RWPE2 (cell line): ENCODE results near the gene MAGI1.

Experiments used
- ATAC-seq: fragments of 200-7000 bp; cut with Tn5 transposase; 3 replicates; pipeline ENCODE4 v1.9.1; 2021; ENCODE audit warnings: low read depth
- DNase-seq: peaks from one replicate; pipeline ENCODE4 v3.0.0-alpha.2; 2020; ENCODE audit warnings: low spot score
- H3K27ac ChIP-seq: fragments of 450-650 bp; 2 replicates; pipeline ENCODE4 v1.5.1; 2017; ENCODE audit warnings: mild to moderate bottlenecking; ENCODE audit not compliant: poor library complexity, severe bottlenecking
- H3K27me3 ChIP-seq: fragments of 250-450 bp; sonication (Bioruptor Pico); 2 replicates; pipeline ENCODE4 v1.5.1; 2021; ENCODE audit warnings: mild to moderate bottlenecking, moderate library complexity; ENCODE audit not compliant: insufficient read depth, poor library complexity, severe bottlenecking
- H3K36me3 ChIP-seq: fragments of 250-450 bp; sonication (Bioruptor Pico); 2 replicates; pipeline ENCODE4 v1.5.1; 2020; ENCODE audit warnings: low read depth, mild to moderate bottlenecking, moderate library complexity
- H3K4me1 ChIP-seq: fragments of 250-450 bp; sonication (Bioruptor Pico); 2 replicates; pipeline ENCODE4 v1.5.1; 2021; ENCODE audit warnings: mild to moderate bottlenecking, moderate library complexity; ENCODE audit not compliant: insufficient read depth, poor library complexity, severe bottlenecking
- H3K4me3 ChIP-seq: fragments of 250-450 bp; sonication (Bioruptor Pico); 2 replicates; pipeline ENCODE4 v1.5.1; 2021; ENCODE audit warnings: mild to moderate bottlenecking, moderate library complexity; ENCODE audit not compliant: severe bottlenecking
- H3K9me3 ChIP-seq: fragments of 250-450 bp; sonication (Bioruptor Pico); 2 replicates; pipeline ENCODE4 v1.5.1; 2021; ENCODE audit warnings: mild to moderate bottlenecking, moderate library complexity; ENCODE audit not compliant: severe bottlenecking
- TF ChIP-seq, protein P1 (sequence below): fragments of 450-650 bp; IDR thresholded peaks from one replicate; pipeline ENCODE4 v1.5.1; 2017; ENCODE audit warnings: mild to moderate bottlenecking, moderate library complexity; ENCODE audit not compliant: poor library complexity, severe bottlenecking

Gene MAGI1

GRCh38 chr3:65963787-65964677, 74.7 kb downstream of the MAGI1 start:
- Histone ChIP-seq H3K4me1 (peaks cover 19% of the 10 kb centered on the region), H3K9me3 (no peaks in the 10 kb centered on the region), H3K36me3 (no peaks in the 10 kb centered on the region), H3K27ac (peak overlapping the region; percentile 92), H3K4me3 (no peak overlapping the region), H3K27me3 (no peaks in the 10 kb centered on the region)
- TF ChIP-seq, protein P1, sequence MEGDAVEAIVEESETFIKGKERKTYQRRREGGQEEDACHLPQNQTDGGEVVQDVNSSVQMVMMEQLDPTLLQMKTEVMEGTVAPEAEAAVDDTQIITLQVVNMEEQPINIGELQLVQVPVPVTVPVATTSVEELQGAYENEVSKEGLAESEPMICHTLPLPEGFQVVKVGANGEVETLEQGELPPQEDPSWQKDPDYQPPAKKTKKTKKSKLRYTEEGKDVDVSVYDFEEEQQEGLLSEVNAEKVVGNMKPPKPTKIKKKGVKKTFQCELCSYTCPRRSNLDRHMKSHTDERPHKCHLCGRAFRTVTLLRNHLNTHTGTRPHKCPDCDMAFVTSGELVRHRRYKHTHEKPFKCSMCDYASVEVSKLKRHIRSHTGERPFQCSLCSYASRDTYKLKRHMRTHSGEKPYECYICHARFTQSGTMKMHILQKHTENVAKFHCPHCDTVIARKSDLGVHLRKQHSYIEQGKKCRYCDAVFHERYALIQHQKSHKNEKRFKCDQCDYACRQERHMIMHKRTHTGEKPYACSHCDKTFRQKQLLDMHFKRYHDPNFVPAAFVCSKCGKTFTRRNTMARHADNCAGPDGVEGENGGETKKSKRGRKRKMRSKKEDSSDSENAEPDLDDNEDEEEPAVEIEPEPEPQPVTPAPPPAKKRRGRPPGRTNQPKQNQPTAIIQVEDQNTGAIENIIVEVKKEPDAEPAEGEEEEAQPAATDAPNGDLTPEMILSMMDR, result no peak
- ATAC-seq (peak; percentile 94), DNase-seq (no peak)

- Histone ChIP-seq H3K9me3 (no peaks in the 10 kb centered on the region), H3K36me3 (no peaks in the 10 kb centered on the region), H3K27ac (no peak overlapping the region), H3K4me3 (no peak overlapping the region), H3K27me3 (no peaks in the 10 kb centered on the region), H3K4me1 (peaks cover 19% of the 10 kb centered on the region)
- no peak for DNase-seq
- TF ChIP-seq, protein P1, result no peak
- no peak for ATAC-seq
Observed at GRCh38 chr3:65961733-65962132, 77.0 kb downstream of the MAGI1 start.

- TF ChIP-seq, protein P1, result no peak
- DNase-seq, result no peak
Observed at GRCh38 chr3:65961128-65961527, 77.6 kb downstream of the MAGI1 start.

DNA sequence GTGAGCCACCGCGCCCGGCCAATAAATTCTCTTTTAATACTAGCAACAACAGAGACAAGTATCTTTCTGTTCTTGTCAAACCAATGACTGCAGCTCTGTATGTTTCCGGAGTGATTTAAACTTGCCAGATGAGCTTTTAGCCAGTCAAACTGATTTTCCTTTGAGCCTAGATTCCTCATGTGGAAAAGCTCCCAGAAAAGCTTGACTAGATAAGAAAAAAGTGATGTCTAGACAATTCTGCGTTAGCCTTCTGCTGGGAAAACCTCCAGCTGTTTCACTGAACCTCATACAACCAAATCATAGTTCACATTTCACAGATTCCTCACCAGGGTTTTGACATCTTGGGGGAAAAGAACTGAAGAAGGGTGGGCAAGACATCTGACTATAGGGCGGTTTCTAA, 78.6 kb downstream of the MAGI1 start:
- TF ChIP-seq, protein P1, result no peak
- H3K36me3 ChIP-seq, result no peaks in the 10 kb centered on the region
- H3K4me3 ChIP-seq, result no peak overlapping the region
- H3K4me1 ChIP-seq, result peaks cover 28% of the 10 kb centered on the region
- DNase-seq (no peak), ATAC-seq (no peak)
- no peaks in the 10 kb centered on the region for H3K9me3 ChIP-seq
- H3K27ac ChIP-seq, result no peak overlapping the region
- H3K27me3 ChIP-seq, result no peaks in the 10 kb centered on the region

More at GRCh38 chr3:65961128-65961527, 77.6 kb downstream of the MAGI1 start:
- Histone ChIP-seq H3K4me1 (peaks cover 23% of the 10 kb centered on the region), H3K9me3 (no peaks in the 10 kb centered on the region), H3K27ac (no peak overlapping the region), H3K36me3 (no peaks in the 10 kb centered on the region), H3K4me3 (no peak overlapping the region), H3K27me3 (no peaks in the 10 kb centered on the region)
- no peak for ATAC-seq

DNA sequence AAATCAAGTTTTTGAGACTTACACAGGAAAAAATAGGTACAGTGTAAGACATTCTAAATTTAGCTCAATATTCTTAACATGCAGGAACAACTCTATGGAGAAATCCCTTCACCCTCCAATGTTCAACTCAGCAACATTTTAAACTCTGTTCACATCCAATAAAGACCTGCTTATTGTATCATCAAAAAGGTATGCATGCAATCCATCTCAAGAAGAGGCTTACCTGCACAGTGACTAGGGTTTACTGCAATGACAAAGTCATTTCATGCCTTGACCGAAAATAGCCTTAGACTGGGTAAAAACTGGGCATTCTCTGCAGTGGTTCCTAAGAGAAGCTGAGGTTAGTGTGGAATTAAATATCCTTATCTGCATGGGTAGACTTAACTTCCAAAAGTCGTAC, 80.5 kb downstream of the MAGI1 start:
- H3K27me3 ChIP-seq, result no peaks in the 10 kb centered on the region
- TF ChIP-seq, protein P1, result no peak
- no peaks in the 10 kb centered on the region for H3K9me3 ChIP-seq
- no peak overlapping the region for H3K27ac ChIP-seq
- peaks cover 10% of the 10 kb centered on the region for H3K4me1 ChIP-seq
- no peak overlapping the region for H3K4me3 ChIP-seq
- H3K36me3 ChIP-seq, result no peaks in the 10 kb centered on the region
- DNase-seq (no peak), ATAC-seq (no peak)
